Activated naive CD8-positive, alpha-beta T cell treated with anti-CD3 and anti-CD28 coated beads, Interleukin-2, amount 10 ng/mL, durations not matched to agents 7 days and 5 days (primary cell): ENCODE data around the gene KRT80. TPM values are rescaled to one million over a fixed set of nuclear protein-coding genes. Genes with fewer than 3 reads are reported as not detected.

Experiments
- ATAC-seq: fragments of 150-1000 bp; cut with Tn5 transposase; one replicate; pipeline ENCODE4 v1.10.0; 2021; ENCODE audit warnings: low read depth, moderate library complexity
- POLR2A ChIA-PET: fragments of 350-600 bp; sonication (Branson Sonifier 250); formaldehyde crosslinking; loops from one replicate; lab custom pipeline; 2021; ENCODE audit warnings: antibody characterized with exemption; lab: Charles Lee
- DNase-seq: peaks from one replicate; pipeline ENCODE4 v3.0.0; 2021
- H3K27ac Mint-ChIP-seq: one replicate; pipeline ENCODE4 v1.8.0; 2022; ENCODE audit warnings: mild to moderate bottlenecking, mixed read lengths
- H3K27me3 Mint-ChIP-seq: one replicate; pipeline ENCODE4 v1.8.0; 2022; ENCODE audit warnings: mild to moderate bottlenecking, moderate library complexity, mixed read lengths
- H3K36me3 Mint-ChIP-seq: one replicate; pipeline ENCODE4 v1.8.0; 2021; ENCODE audit warnings: mild to moderate bottlenecking, mixed read lengths
- H3K4me1 Mint-ChIP-seq: one replicate; pipeline ENCODE4 v1.8.0; 2021; ENCODE audit warnings: mixed read lengths
- H3K4me3 Mint-ChIP-seq: one replicate; pipeline ENCODE4 v1.8.0; 2022; ENCODE audit warnings: mild to moderate bottlenecking, moderate library complexity, mixed read lengths
- H3K9me3 Mint-ChIP-seq: one replicate; pipeline ENCODE4 v1.8.0; 2021; ENCODE audit warnings: mixed read lengths
- total RNA-seq, 2 experiments: library from RNA; stranded (reverse); gene quantifications; one replicate each; pipeline ENCODE4 v1.2.3, GENCODE V29; 2021

KRT80 gene
- total RNA-seq, 2 experiments from 2014 or later = not detected

DNA sequence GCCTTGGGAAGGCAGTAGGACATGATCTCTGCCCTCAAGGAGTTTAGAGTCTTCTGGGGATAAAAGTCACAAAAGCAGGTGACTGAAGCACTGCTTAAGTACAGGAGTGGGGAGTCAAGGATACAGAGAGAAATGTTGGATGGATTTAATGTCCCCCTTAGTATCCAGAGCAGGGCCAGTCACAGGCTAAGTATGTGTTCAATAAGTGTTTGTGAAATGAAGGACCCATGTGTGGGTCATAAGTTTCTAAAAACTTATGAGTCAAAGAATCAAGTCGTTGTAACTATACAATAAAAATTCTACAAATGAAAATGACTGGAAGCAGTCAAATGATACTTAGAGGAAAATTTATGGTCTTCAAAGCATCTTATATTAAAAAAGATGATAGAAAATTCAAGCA, 25.1 kb downstream of the KRT80 start:
- peaks cover 28% of the 10 kb centered on the region for H3K4me1 Mint-ChIP-seq
- ATAC-seq (no peak), DNase-seq (no peak)
- H3K27ac Mint-ChIP-seq = no peak overlapping the region
- POLR2A ChIA-PET = no interaction called here
- peaks cover 11% of the 10 kb centered on the region for H3K27me3 Mint-ChIP-seq
- H3K9me3 Mint-ChIP-seq = no peaks in the 10 kb centered on the region
- H3K4me3 Mint-ChIP-seq = no peak overlapping the region
- no peaks in the 10 kb centered on the region for H3K36me3 Mint-ChIP-seq

DNA sequence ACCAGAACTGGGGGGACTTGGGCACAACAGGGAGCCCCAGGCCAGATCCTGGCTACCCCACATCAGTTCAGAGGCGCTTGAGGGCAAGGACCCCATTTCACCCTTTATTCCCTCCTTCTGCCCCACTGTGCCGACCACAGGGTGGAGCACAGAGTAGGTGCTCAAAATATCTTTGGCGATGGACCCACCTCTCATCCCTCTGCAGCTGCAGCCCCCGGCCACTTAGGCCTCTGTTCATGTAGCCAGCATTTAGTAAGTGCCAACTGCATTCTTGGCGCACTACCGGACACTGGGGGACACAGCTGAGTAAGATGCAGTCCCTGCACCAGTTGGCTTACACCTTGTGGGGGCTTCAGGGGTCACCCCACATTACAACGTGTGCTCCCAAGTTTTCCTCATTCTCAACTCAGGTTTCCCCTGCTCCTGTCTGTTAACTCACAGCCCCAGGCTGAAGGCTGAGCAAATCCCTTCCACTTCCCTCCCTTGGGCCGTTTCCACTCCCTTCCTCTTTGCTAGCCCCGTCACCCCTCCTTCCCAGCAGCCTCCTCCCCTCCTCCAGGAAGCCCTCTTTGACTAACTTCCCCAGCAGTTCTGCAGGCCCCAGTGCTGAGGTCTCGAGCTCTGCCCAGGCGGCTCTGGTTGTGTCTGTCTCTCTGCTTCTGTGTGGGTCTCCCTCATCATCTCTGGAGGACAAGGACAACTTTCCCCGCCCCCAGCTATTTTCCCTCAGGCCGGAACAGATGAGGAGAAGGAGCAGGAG, 26.5 kb downstream of the KRT80 start:
- Mint-ChIP-seq H3K36me3 (no peaks in the 10 kb centered on the region), H3K27me3 (peaks cover 11% of the 10 kb centered on the region), H3K27ac (peak overlapping the region; percentile 57), H3K4me3 (no peak overlapping the region), H3K9me3 (no peaks in the 10 kb centered on the region), H3K4me1 (peaks cover 37% of the 10 kb centered on the region)
- POLR2A ChIA-PET = interaction anchor here (0.6 kb wide), 1 partner anchor 46 kb away, joined by 3 read pairs; no protein-coding TSS in a partner anchor
- ATAC-seq = no peak
- DNase-seq = no peak

DNA sequence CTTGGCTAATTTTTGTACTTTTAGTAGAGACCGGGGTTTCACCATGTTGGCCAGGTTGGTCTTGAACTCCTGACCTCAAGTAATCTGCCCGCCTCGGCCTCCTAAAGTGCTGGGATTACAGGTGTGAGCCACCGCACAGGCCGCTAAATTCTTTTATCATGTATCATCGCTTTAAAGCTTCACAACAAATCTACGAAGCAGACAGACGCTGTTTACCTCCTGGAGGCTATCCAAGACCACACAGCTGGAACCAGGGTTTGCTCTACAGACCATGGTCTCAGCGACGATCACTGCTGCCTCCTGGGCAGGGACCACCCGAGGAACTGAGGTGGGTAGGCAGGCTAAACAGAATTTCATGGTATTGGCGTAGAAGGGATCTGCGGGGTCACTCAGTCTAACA, 27.2 kb downstream of the KRT80 start:
- Mint-ChIP-seq H3K9me3 (no peaks in the 10 kb centered on the region), H3K27ac (no peak overlapping the region), H3K4me3 (no peak overlapping the region), H3K4me1 (peaks cover 37% of the 10 kb centered on the region), H3K36me3 (no peaks in the 10 kb centered on the region), H3K27me3 (peaks cover 11% of the 10 kb centered on the region)
- POLR2A ChIA-PET = no interaction called here
- no peak for DNase-seq
- no peak for ATAC-seq

DNA sequence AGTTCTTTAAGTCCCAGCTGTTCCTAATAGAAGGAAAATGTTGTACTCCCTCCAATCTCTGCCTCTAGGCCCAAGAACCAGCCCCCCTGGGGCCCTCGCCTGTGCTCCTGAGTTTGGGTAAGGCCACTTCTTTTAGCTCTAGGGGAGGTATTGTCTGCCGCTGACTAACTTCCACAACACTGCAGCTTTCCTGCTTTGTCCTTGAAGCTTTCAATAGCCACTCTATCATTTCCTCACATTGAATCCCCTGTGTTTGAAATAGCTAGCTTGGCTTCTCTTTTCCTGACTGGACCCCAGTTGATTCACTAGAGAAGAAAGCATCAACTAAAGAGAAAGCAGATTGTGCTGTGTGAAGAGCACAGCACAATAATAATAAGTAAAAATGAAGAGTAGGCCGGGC, 28.8 kb downstream of the KRT80 start:
- Mint-ChIP-seq H3K4me3 (no peak overlapping the region), H3K27me3 (peaks cover 11% of the 10 kb centered on the region), H3K4me1 (peaks cover 39% of the 10 kb centered on the region), H3K27ac (peak overlapping the region; percentile 62), H3K36me3 (peaks cover 5% of the 10 kb centered on the region), H3K9me3 (peaks cover 2% of the 10 kb centered on the region)
- POLR2A ChIA-PET = interaction anchor here (0.8 kb wide), 1 partner anchor 162 kb away, joined by 3 read pairs; no protein-coding TSS in a partner anchor
- DNase-seq (no peak), ATAC-seq (no peak)

DNA sequence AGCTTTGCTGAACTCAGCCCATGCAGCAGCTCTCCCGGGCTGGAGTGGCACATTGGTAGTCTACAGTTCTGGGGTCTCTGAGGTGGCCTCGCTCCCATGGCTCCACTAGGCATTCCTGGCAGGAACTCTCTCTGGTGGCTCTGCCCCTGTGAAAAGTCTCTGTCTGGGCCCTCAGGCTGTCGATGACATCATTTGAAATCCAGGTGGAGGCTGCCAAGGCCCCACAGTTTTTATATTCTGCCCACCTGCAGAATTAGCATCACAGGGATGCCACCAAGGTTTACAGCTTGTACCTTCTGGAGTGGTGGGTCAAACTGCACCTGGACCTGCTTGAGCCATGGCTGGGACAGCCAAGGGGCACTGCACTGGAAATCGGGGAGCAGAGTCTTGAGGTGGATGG, 31.6 kb downstream of the KRT80 start:
- peaks cover 38% of the 10 kb centered on the region for H3K4me1 Mint-ChIP-seq
- peaks cover 2% of the 10 kb centered on the region for H3K27me3 Mint-ChIP-seq
- POLR2A ChIA-PET = no interaction called here
- peaks cover 5% of the 10 kb centered on the region for H3K36me3 Mint-ChIP-seq
- H3K9me3 Mint-ChIP-seq = peaks cover 2% of the 10 kb centered on the region
- H3K4me3 Mint-ChIP-seq = no peak overlapping the region
- no peak overlapping the region for H3K27ac Mint-ChIP-seq
- ATAC-seq (no peak), DNase-seq (no peak)

DNA sequence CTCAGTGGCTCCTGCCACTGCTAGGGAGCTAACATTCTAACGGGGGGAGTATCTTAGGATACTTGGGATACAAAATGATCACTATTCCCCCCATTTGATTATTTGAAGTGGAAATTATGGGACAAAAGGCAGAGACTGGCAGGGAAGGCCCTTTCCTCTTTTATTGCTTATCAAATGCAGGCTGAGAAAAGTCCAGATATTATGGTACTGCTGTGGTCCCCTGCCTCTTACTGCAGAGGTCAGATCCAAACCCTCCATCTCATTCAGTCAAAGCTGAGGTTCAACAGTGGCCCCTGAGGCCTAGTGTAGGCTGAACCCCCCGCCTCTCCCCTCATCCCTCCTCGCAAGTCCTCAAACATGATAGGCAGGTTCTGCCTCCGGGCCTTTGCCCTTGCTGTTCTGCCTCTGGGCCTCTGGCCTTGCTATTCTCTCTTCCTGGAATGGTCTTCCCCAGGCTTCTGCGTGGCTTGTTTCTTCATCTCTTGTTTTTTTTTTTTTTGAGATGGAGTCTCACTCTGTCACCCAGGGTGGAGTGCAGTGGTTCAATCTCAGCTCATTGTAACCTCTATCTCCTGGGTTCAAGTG, 34.2 kb downstream of the KRT80 start:
- Mint-ChIP-seq H3K27ac (no peak overlapping the region), H3K36me3 (peaks cover 5% of the 10 kb centered on the region)

DNA sequence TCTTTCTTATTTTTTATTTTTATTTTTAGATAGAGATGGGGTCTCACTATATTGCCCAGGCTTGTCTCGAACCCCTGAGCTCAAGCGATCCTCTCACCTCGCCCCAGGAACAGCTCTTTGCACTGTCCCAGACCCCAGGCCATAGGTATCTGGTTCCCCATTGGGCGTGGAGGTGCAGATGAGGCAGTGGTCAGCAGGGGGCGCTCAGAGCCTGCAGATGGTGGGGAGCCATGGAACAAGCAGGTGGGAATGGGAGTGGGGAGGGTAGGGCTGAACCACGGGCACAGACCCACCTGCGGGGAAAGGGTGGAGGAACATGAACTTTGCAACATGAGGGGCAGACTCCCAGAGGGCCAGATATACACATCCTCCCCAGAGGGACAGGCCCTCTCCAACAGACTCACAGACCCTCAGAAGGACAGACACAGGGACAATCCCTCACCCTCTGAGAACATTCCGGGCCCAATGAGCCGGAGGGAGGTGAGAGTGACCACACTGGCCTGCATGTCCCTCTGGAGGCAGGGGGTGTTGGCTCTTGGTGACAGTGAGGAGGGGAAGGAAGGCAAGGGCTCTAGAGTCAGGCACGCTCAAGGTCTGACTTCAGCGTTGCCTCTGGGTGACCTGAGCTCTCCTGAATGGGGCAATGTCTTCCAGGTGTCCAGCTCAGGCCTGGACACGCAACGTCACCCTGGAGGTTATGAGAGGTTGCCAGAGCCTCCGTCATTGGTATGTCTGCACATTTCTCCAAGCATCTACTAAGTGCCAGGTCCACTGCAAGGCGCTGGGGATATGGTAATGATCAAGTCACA, 34.9 kb downstream of the KRT80 start:
- DNase-seq = peak; percentile 83
- no peak overlapping the region for H3K27ac Mint-ChIP-seq
- POLR2A ChIA-PET = no interaction called here
- H3K4me1 Mint-ChIP-seq = peaks cover 23% of the 10 kb centered on the region
- H3K4me3 Mint-ChIP-seq = no peak overlapping the region
- peaks cover 5% of the 10 kb centered on the region for H3K36me3 Mint-ChIP-seq
- ATAC-seq = peak; percentile 37
- H3K27me3 Mint-ChIP-seq = peaks cover 4% of the 10 kb centered on the region
- peaks cover 2% of the 10 kb centered on the region for H3K9me3 Mint-ChIP-seq

More for the DNA sequence above, 34.2 kb downstream of the KRT80 start:
- Mint-ChIP-seq H3K27me3 (peaks cover 4% of the 10 kb centered on the region), H3K9me3 (peaks cover 2% of the 10 kb centered on the region), H3K4me1 (peaks cover 30% of the 10 kb centered on the region), H3K4me3 (no peak overlapping the region)
- DNase-seq (no peak), ATAC-seq (no peak)
- POLR2A ChIA-PET = no interaction called here

DNA sequence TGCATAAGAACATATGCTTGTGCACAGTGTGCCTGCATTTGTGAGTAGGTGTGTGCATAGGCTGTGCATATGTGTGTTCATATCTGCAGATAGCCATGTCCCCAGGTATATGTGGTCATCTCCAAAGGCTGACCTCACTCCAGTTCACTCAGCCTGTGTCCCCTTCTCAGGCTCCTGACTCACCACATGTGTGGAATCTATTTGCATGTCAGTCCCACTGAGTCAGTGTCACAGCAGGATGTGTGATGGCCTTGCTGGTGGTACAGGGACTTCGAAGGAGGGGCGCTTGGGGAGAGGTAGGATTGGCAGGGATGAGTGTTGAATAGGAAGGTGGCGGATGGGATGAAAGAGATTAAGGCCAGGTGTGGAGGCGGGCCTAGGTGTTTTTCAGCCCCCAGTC, 35.5 kb downstream of the KRT80 start:
- DNase-seq (no peak), ATAC-seq (no peak)
- POLR2A ChIA-PET = no interaction called here
- no peak overlapping the region for H3K4me3 Mint-ChIP-seq
- peak overlapping the region; percentile 57 for H3K27ac Mint-ChIP-seq
- peaks cover 23% of the 10 kb centered on the region for H3K4me1 Mint-ChIP-seq
- peaks cover 2% of the 10 kb centered on the region for H3K9me3 Mint-ChIP-seq
- H3K27me3 Mint-ChIP-seq = peaks cover 8% of the 10 kb centered on the region
- peaks cover 5% of the 10 kb centered on the region for H3K36me3 Mint-ChIP-seq

DNA sequence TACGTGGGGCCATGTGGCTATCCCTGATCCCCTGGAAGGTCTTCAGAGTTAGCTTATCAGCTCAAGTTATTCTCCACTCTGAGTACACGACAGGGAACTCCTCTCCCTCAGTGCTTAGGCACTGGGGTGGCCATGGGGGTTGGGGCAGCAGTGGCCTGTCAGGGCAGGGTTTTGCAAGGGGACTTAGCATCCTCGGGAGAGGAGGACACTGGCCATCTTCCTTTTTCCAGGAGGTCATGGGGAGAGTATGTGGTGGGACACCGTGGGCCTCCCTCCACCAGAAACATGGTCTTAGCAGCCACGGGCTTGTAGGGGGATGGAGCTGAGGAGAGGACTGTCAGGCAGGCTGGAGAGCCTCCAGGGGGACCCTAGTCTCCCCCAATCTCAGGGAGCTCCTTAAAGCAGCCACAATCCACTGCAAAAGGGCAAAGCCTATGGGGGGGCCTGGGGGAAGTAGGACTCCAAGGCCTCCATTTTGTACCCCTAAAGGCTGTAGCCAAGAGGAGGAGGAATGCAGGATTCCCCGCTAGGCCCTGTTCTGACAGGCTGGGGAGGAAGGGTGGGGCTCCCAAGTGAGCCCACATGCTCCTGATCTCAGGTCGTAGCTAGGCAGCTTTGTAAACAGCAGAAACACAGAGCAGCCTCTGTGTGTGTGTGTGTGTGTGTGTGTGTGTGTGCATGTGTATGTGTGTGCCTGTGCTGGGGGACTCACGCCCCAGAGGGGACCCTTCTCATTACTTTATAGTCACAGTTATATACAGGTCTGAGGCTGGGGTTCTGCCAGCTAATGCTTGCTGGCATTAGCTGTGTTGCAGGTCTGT, 36.6 kb downstream of the KRT80 start:
- peak overlapping the region; percentile 51 for H3K27ac Mint-ChIP-seq
- ATAC-seq (peak; percentile 34), DNase-seq (no peak)
- POLR2A ChIA-PET = no interaction called here
- no peak overlapping the region for H3K4me3 Mint-ChIP-seq
- H3K27me3 Mint-ChIP-seq = peaks cover 8% of the 10 kb centered on the region
- peaks cover 19% of the 10 kb centered on the region for H3K4me1 Mint-ChIP-seq
- peaks cover 5% of the 10 kb centered on the region for H3K36me3 Mint-ChIP-seq
- peaks cover 2% of the 10 kb centered on the region for H3K9me3 Mint-ChIP-seq

DNA sequence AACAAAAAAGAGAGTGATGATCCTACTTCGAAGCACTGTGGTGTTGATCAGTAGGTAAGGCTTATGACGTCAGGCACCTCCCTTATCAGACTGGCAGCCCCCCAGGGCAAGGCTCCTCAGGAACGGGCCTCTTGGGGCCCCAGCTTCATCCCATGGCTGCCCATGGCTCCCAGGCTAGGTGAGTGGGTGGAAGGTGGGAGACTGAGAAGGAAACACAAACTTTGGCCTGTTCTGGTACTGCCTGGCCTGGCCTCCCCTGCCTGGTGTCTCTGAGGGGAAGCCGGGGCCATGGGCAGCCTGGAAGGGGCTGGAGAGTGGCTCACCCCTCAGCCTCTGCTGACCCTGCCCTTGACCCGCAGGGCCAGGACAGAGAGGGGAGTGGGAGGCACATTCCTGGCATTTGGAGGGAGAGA, 38.9 kb downstream of the KRT80 start:
- ATAC-seq (no peak), DNase-seq (no peak)
- H3K27me3 Mint-ChIP-seq = peaks cover 8% of the 10 kb centered on the region
- H3K4me1 Mint-ChIP-seq = peaks cover 17% of the 10 kb centered on the region
- no peak overlapping the region for H3K4me3 Mint-ChIP-seq
- H3K27ac Mint-ChIP-seq = no peak overlapping the region
- H3K9me3 Mint-ChIP-seq = no peaks in the 10 kb centered on the region
- POLR2A ChIA-PET = no interaction called here
- H3K36me3 Mint-ChIP-seq = no peaks in the 10 kb centered on the region

DNA sequence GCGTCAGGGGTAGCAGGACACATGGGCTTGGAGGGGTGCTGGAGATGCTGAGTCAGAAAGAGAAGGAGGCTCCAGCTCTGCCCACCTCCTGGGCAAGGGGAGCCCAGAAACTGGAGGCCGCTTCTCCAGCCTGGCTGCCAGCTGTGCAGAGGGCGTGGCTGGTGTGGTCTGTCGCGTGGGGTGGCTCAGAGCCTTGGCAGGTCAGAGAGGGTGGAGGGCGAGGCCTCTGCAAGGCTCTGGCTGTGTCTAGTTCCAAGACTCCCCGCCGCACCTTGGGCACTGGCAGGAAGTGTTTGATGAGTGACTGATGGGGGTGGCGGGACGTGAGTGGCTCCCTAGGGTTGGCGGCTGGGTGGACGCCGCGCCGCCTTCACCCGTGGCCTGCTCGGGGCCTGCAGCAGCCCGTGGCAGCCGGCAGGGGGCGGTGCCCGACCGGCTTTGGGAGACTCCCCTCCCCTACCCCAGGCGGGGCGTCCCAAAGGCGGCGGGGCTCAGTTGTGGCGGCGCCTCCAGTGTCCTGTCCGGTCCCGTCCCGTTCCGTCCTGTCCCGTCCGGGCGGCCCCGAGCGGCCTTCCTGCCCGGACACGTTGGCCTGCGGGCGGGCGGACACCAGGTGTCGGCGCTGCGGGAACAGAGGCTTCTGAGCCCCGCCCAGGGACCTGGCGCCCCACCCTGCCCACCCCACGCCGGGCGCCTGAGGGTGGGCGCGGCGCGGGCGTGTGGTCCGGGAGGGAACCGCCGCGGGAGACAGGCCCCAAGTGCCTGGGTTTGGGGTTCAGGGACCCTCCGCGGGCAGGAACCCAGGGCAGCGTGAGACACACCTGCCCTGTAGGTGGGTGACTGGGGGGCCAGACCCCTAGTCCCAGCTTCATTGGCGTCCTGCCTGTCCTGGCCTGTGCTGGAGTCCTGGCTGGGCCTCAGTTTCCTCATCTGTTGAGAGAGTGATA, 39.7 kb downstream of the KRT80 start:
- no peaks in the 10 kb centered on the region for H3K36me3 Mint-ChIP-seq
- DNase-seq = peak; percentile 84
- no peaks in the 10 kb centered on the region for H3K9me3 Mint-ChIP-seq
- peak overlapping the region; percentile 50 for H3K4me3 Mint-ChIP-seq
- H3K27me3 Mint-ChIP-seq = peaks cover 8% of the 10 kb centered on the region
- POLR2A ChIA-PET = no interaction called here
- H3K27ac Mint-ChIP-seq = no peak overlapping the region
- ATAC-seq = peak; percentile 82
- H3K4me1 Mint-ChIP-seq = peaks cover 17% of the 10 kb centered on the region

DNA sequence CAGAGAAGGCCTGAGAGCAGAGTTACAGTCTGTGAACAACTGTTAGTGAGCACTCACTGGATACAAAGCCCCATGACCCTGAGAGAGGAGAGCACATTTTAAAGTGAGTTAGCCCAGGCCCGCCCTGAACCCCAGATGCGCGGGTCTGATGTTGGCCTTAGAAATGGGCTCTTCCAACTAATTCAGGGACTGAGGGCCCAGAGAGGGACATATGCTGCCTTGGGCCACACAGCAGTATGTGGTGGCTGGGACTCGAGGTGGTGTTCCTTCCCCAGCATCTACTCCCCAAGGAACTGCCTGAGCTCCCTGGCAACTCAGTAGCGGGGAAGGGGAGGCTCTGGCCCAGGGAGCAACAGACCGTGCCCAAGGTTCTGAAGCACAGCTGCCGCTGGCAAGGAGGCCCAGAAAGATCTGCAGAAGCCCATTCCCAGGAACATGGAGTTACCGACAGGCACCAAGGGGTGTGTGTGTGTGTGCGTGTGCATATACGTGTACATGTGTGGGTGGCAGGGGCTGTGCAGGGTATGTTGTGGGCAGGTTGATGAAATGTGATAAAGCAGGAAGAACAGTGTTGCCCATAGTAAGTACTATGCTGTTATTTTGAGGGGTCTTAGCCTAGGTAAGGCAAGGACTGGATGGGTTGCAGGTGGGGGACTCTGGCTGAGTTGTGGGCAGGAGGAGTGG, 40.5 kb downstream of the KRT80 start:
- ATAC-seq (no peak), DNase-seq (no peak)
- H3K27ac Mint-ChIP-seq = peak overlapping the region; percentile 22
- H3K27me3 Mint-ChIP-seq = peaks cover 8% of the 10 kb centered on the region
- H3K9me3 Mint-ChIP-seq = no peaks in the 10 kb centered on the region
- peak overlapping the region; percentile 50 for H3K4me3 Mint-ChIP-seq
- POLR2A ChIA-PET = no interaction called here
- H3K36me3 Mint-ChIP-seq = no peaks in the 10 kb centered on the region
- peaks cover 15% of the 10 kb centered on the region for H3K4me1 Mint-ChIP-seq
